Measurements from ENCODE around the gene PCK2.
A peak's percentile ranks its signal among the peaks of the same experiment; 100 is the strongest.

PCK2 gene

GRCh38 chr14:24121210-24121609 lies 27.1 kb downstream of the PCK2 start:
- DNase-seq: no peak

- DNase-seq: no peak
Measured at GRCh38 chr14:24122416-24122815, 28.3 kb downstream of the PCK2 start.

- DNase-seq: no peak
Measured at GRCh38 chr14:24122898-24123297, 28.8 kb downstream of the PCK2 start.

DNA sequence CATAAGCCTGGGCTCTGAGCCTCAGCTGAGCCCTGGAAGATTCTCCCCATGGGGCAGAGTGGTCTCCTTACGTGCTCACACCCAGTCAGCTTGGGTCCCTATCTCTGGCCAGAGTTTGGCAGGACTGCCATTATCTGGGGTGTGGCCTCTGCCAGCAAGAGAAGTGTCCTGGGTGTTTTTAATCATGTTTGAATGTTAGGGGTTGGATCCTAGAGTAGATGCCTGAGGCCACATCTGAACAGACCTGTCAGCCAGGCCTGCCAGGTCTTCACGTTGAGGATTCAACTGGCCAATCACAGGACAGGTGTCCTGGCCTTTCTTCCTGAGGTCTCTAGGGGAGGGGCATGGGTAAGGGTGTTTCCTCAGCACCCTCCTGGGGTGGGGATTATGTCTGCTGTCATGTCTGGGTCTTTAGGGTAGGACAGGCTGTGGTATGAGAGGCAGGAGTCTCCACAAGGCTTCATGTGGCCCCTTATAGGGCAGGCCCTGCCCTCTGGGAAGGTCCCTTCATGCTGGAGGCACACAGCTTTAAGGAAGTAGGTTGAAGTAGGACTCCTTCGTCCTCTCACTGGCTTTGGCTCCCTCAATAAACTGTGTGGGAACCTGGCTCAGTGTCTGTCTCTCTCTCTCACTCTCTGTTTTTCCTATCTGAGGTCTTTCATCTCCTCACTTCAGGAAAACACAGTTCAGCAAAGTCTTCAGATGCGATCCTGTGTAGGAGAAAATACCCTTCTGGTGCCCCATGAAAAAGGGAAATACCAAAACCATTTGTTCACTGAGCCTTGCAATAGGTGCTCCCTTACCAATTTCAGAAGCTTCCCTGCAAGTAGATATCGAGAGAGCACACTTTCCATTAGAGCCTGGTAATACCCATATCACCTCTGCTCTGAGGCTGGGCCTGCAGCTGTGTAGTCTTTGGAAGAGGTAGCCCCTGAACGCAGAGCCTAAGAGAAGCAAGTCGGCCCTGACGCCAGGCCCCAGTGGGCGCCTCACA lies 29.6 kb downstream of the PCK2 start:
- DNase-seq: no peak

- DNase-seq: no peak
Measured at GRCh38 chr14:24126939-24127338, 32.8 kb downstream of the PCK2 start.

GRCh38 chr14:24127673-24128072 lies 33.6 kb downstream of the PCK2 start:
- no peak for DNase-seq

GRCh38 chr14:24129410-24129998 lies 35.4 kb downstream of the PCK2 start:
- DNase-seq: no peak

GRCh38 chr14:24130380-24130716 lies 36.2 kb downstream of the PCK2 start, which contains the start of gene FITM1:
Gene FITM1, plus strand, starts transcription at chr14:24130659. Its CDS starts 905 bp downstream, at chr14:24131564.
- no peak for DNase-seq

- DNase-seq: no peak
Measured at GRCh38 chr14:24130717-24131548, 36.8 kb downstream of the PCK2 start.

GRCh38 chr14:24131549-24131966 lies 37.4 kb downstream of the PCK2 start:
- DNase-seq: no peak

DNA sequence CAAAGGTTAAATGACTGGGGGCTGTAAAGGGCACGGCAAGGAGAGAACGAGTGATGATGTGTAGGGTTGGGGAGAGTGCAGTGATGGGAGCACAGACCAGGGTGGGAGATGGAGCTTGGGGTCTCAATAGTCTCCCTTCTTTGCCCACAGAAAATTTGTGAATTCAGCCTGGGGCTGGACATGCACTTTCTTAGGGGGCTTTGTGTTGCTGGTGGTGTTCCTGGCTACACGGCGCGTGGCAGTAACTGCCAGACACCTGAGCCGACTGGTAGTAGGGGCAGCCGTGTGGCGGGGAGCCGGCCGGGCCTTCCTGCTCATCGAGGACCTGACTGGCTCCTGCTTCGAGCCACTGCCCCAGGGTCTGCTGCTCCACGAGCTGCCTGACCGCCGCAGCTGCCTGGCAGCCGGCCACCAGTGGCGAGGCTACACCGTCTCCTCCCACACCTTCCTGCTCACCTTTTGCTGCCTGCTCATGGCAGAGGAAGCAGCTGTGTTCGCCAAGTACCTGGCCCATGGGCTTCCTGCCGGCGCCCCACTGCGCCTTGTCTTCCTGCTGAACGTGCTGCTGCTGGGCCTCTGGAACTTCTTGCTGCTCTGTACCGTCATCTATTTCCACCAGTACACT lies 38.1 kb downstream of the PCK2 start:
- no peak for DNase-seq

DNA sequence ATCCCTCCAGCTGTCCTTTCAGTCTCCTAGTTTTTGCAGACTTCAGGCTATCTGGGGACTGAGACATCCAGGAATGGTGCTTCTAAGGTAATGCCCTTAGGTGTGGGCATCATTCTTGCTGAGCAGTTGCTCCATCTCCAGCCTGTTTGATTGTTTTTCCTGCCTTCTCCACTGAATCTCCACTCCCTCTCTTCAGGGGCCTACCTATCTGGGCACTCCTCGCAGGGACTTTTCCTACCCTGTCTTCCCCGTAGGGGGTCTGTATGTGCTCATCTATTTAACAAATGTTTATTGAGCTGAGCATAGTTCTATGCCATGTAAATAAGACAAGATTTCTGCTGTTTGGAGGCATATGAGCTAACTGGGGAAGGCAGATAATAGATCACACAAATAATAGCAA lies 38.9 kb downstream of the PCK2 start:
- DNase-seq: no peak

DNA sequence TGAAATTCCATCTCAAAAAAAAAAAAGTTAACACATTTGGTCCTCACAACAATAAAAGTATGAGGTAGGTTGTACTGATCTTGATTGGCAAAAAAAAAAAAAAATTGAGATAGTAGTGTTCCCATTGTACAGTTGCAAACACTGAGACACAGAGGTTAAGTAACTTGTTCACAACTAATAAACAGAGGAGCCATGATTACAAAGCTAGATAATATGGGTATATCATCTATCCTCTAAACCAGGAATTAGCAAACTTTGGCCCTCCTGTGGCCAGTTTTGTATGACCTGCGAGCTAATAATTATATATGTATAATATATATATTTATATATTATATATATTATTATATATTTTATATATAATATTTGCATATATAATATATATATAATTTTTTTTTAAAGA lies 39.6 kb downstream of the PCK2 start:
- DNase-seq: no peak

DNA sequence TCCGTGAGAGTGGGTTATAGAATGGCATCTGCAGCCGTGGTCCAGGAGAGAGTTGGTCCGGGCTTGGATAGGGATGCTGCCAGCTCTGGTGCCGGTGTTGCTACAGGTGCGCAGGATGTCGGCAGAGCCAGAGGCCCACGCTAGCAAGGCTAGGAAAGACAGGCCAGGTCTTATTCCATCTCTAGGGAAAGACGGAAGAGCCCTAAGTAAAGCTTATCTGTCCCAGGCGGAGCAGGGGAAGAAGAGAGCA lies 41.4 kb downstream of the PCK2 start:
- DNase-seq: no peak

- DNase-seq: peak; percentile 93 to 94
Measured at GRCh38 chr14:24135834-24136683, 41.9 kb downstream of the PCK2 start, which contains the start of gene PSME1. Gene PSME1, plus strand, starts transcription at chr14:24136194. Its CDS starts 69 bp downstream, at chr14:24136263.

DNA sequence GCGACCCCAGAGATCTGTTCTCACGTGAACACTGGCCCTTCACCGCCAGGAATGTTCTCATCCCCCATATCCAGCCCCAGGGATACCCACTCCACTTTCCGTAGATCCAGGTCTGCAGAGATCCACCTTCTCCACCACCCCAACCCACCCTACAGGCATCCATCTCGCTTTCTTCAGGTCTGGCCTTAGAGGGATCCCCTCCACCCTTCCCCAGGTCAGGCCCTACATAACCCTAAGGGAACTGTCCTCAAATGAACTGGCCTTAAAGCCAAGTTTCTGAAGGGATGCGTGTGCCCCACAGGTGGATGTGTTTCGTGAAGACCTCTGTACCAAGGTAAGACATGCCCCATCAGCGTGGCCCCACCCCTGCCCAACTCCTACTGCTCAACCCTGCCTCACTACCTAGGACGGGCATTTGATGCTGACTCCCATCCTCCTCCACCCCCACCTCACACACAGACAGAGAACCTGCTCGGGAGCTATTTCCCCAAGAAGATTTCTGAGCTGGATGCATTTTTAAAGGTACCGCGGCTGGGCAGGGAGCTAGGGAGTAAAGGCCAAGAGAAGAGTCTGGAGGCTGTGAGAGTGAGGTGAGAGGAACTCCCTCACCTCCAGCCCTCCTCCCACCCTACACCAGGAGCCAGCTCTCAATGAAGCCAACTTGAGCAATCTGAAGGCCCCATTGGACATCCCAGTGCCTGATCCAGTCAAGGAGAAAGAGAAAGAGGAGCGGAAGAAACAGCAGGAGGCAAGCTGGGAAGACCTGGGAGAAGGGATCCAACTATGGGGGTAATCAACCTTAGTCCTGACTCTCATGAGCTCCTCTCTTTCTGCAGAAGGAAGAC lies 42.8 kb downstream of the PCK2 start:
- DNase-seq: no peak

GRCh38 chr14:24137529-24138395 lies 43.7 kb downstream of the PCK2 start:
- DNase-seq: no peak

GRCh38 chr14:24138396-24139271 lies 44.5 kb downstream of the PCK2 start:
- DNase-seq: no peak

All from activated CD4-positive, alpha-beta T cell treated with anti-CD3 and anti-CD28 coated beads for 4 hours (primary cell).